GM12878 (cell line): ENCODE measurements around the gene PLA2G10. TPM values are rescaled to one million over a fixed set of nuclear protein-coding genes. Genes with fewer than 3 reads are reported as not detected.

ENCODE experiments used
- ATAC-seq: fragments of 200-7000 bp; cut with Tn5 transposase; 3 replicates; pipeline ENCODE4 v1.9.1; 2020; ENCODE audit warnings: mild to moderate bottlenecking, moderate library complexity
- BruUV-seq: library from RNA; stranded (reverse); fragments of 400-500 nt; replicated peaks from 2 replicates; lab custom pipeline; 2021; lab: Mats Ljungman, UMichigan
- CTCF ChIA-PET: fragments of 300-600 bp; sonication (Branson Sonifier 250); formaldehyde crosslinking; extraction: SDS; loops from one replicate; lab custom pipeline; 2021; ENCODE audit warnings: inconsistent platforms; lab: Yijun Ruan, JAX
- POLR2A ChIA-PET: fragments of 350-600 bp; formaldehyde crosslinking; extraction: SDS; loops from one replicate; lab custom pipeline; 2021; ENCODE audit warnings: inconsistent platforms; lab: Charles Lee
- RAD21 ChIA-PET: fragments of 300-600 bp; sonication (Branson Sonifier 250); formaldehyde crosslinking; loops from one replicate; lab custom pipeline; 2023; ENCODE audit warnings: antibody characterized with exemption; ENCODE audit not compliant: unreplicated experiment; lab: Charles Lee
- SMC1A ChIA-PET: fragments of 300-600 bp; sonication (Branson Sonifier 250); formaldehyde crosslinking; loops from one replicate; lab custom pipeline; 2023; ENCODE audit not compliant: unreplicated experiment, uncharacterized antibody; lab: Charles Lee
- DNase-seq: peaks from one replicate; pipeline ENCODE4 v3.0.0-alpha.2; 2011; ENCODE audit warnings: low read depth, low spot score
- FAIRE-seq: peaks from 3 replicates; lab custom pipeline; 2011; peaks lifted over from hg19 to GRCh38; lab: Jason Lieb, UNC
- H2AFZ ChIP-seq: 2 replicates; pipeline ENCODE4 v1.6.0; 2011; ENCODE audit warnings: low read depth, low read length, control low read depth; ENCODE audit not compliant: control insufficient read depth
- H3K27ac ChIP-seq: 2 replicates; pipeline ENCODE4 v1.5.1; 2011; ENCODE audit warnings: control low read depth; ENCODE audit not compliant: control insufficient read depth, insufficient read depth
- H3K27me3 ChIP-seq, 2 experiments: replicated peaks in 1 of 2; 2 replicates each; pipeline versions ENCODE4 v1.6.0 to v1.6.1; 2011; ENCODE audit warnings: low read length in 1 of 2; ENCODE audit not compliant: control insufficient read depth in 2 of 2, insufficient read depth in 2 of 2
- H3K36me3 ChIP-seq, 2 experiments: 2 replicates each; pipeline ENCODE4 v1.5.1; 2011; ENCODE audit warnings: low read length in 1 of 2; ENCODE audit not compliant: control insufficient read depth in 2 of 2, insufficient read depth in 2 of 2
- H3K4me1 ChIP-seq: 2 replicates; pipeline ENCODE4 v1.6.1; 2011; ENCODE audit warnings: mild to moderate bottlenecking, low read length, moderate library complexity, mixed read lengths; ENCODE audit not compliant: control insufficient read depth, insufficient read depth
- H3K4me2 ChIP-seq: 2 replicates; pipeline ENCODE4 v1.6.0; 2011; ENCODE audit warnings: control low read depth; ENCODE audit not compliant: control insufficient read depth, insufficient read depth
- H3K4me3 ChIP-seq: fragments of 200-600 bp; sonication (generic); 2 replicates; pipeline ENCODE4 v1.5.1; 2016
- H3K79me2 ChIP-seq: 2 replicates; pipeline ENCODE4 v1.6.0; 2011; ENCODE audit warnings: low read length; ENCODE audit not compliant: control insufficient read depth, insufficient read depth
- H3K9ac ChIP-seq: 2 replicates; pipeline ENCODE4 v1.8.0; 2011; ENCODE audit warnings: low read length, control low read depth, mixed read lengths; ENCODE audit not compliant: control insufficient read depth, insufficient read depth
- H3K9me3 ChIP-seq: replicated peaks from 3 replicates; pipeline ENCODE4 v1.5.1; 2011; ENCODE audit warnings: mild to moderate bottlenecking, low read length; ENCODE audit not compliant: control insufficient read depth, insufficient read depth
- H4K20me1 ChIP-seq: 2 replicates; pipeline ENCODE4 v1.6.0; 2011; ENCODE audit not compliant: control insufficient read depth, insufficient read depth
- BCL3 ChIP-seq: IDR thresholded peaks from 2 replicates; pipeline ENCODE4 v1.6.1; 2011; ENCODE audit warnings: borderline replicate concordance, low read depth, mild to moderate bottlenecking, moderate library complexity, low read length; ENCODE audit not compliant: insufficient read depth, poor library complexity, severe bottlenecking
- BRCA1 ChIP-seq: IDR thresholded peaks from 2 replicates; pipeline ENCODE4 v1.6.1; 2011; ENCODE audit warnings: low read depth, low read length, improper control_type of control experiment
- CBX3 ChIP-seq: fragments of 200-600 bp; sonication (generic); IDR thresholded peaks from 2 replicates; pipeline ENCODE4 v1.6.1; 2016; ENCODE audit warnings: low read depth, borderline replicate concordance
- FOXM1 ChIP-seq: IDR thresholded peaks from 2 replicates; pipeline ENCODE4 v1.6.1; 2012; ENCODE audit warnings: low read depth, mild to moderate bottlenecking, inconsistent platforms, low read length, moderate library complexity
- IKZF1 ChIP-seq: fragments of 450-650 bp; conservative IDR thresholded peaks from 2 replicates; pipeline ENCODE4 v1.6.1; 2017; ENCODE audit warnings: antibody characterized with exemption, mild to moderate bottlenecking
- KLF5 ChIP-seq: fragments of 450-650 bp; IDR thresholded peaks from 2 replicates; pipeline ENCODE4 v1.6.1; 2014; ENCODE audit warnings: mild to moderate bottlenecking; ENCODE audit not compliant: partially characterized antibody
- MEF2B ChIP-seq: fragments of 450-650 bp; IDR thresholded peaks from 2 replicates; pipeline ENCODE4 v1.6.1; 2018; ENCODE audit warnings: mild to moderate bottlenecking, moderate library complexity; ENCODE audit not compliant: partially characterized antibody, poor library complexity, severe bottlenecking
- NBN ChIP-seq: fragments of 450-650 bp; IDR thresholded peaks from 2 replicates; pipeline ENCODE4 v1.6.1; 2016
- NR2C2 ChIP-seq: IDR thresholded peaks from 2 replicates; pipeline ENCODE4 v1.6.1; 2011; ENCODE audit warnings: borderline replicate concordance, low read depth; ENCODE audit not compliant: control insufficient read depth, insufficient read length
- SKIL ChIP-seq: fragments of 450-650 bp; IDR thresholded peaks from 2 replicates; pipeline ENCODE4 v1.6.1; 2017; ENCODE audit warnings: mild to moderate bottlenecking, low read depth, inconsistent platforms; ENCODE audit not compliant: poor library complexity, severe bottlenecking
- SREBF2 ChIP-seq: IDR thresholded peaks from 2 replicates; pipeline ENCODE4 v1.6.1; 2012; ENCODE audit warnings: mild to moderate bottlenecking, low read length
- STAT1 ChIP-seq: fragments of 450-650 bp; conservative IDR thresholded peaks from 2 replicates; pipeline ENCODE4 v1.6.1; 2014; ENCODE audit warnings: antibody characterized with exemption, mild to moderate bottlenecking
- TBL1XR1 ChIP-seq: IDR thresholded peaks from 2 replicates; pipeline ENCODE4 v1.6.1; 2012; ENCODE audit warnings: low read depth, low read length, improper control_type of control experiment
- ZNF384 ChIP-seq: IDR thresholded peaks from 2 replicates; pipeline ENCODE4 v1.6.1; 2012; ENCODE audit warnings: low read depth, mild to moderate bottlenecking, low read length, improper control_type of control experiment, borderline replicate concordance
- WGBS: methylation state at CpG from one replicate; pipeline ENCODE4 v1.1.6; 2016; ENCODE audit warnings: low lambda C conversion rate; ENCODE audit not compliant: insufficient replicate concordance, insufficient coverage; ENCODE audit errors: missing lambda C conversion rate; 5-methylcytosine and 5-hydroxymethylcytosine counted together
- in situ Hi-C: fragments of 300-500 bp; cut with MboI; formaldehyde crosslinking; loops from 9 replicates; pipeline ENCODE4 v1.14.3; 2018; ENCODE audit warnings: mixed read lengths
- intact Hi-C: fragments of 100-400 bp; cut with micrococcal nuclease; formaldehyde crosslinking; loops from one replicate; pipeline ENCODE4 v1.14.2; 2022; ENCODE audit not compliant: unreplicated experiment
- polyA plus RNA-seq, 11 experiments: library from polyadenylated mRNA; depleted of rRNA in 4 of 11; unstranded in 6 of 11; stranded (reverse) in 5 of 11; fragments of >200 nt; fragmentation: Nextera tagmentation in 4 of 11; fragmentation: Illumina TruSeq in 1 of 11; extraction: Ambion mirVana in 4 of 11; extraction: Trizol in 1 of 11; gene quantifications; 1 replicate in 1 of 11; 2 replicates in 10 of 11; pipeline versions ENCODE4 v1.2.1 to v1.2.3, GENCODE V29; 2011 to 2016; ENCODE audit warnings: inconsistent platforms in 2 of 11, missing spikeins in 2 of 11, low read depth in 1 of 11
- total RNA-seq, 4 experiments: library from RNA; depleted of rRNA in 3 of 4; stranded (reverse); fragments of >200 nt in 3 of 4; fragmentation: Illumina TruSeq in 1 of 4; extraction: Trizol in 1 of 4; gene quantifications; 2 replicates each; pipeline versions ENCODE4 v1.2.1 to v1.2.3, GENCODE V29; 2013 to 2021
- TF ChIP-seq, protein P1 (sequence below), 3 experiments: IDR thresholded peaks in 2 of 3; conservative IDR thresholded peaks in 1 of 3; 2 replicates each; pipeline ENCODE4 v1.5.1; 2011; ENCODE audit warnings: low read depth in 3 of 3, low read length in 3 of 3, mild to moderate bottlenecking in 3 of 3, control low read depth in 2 of 3, moderate library complexity in 2 of 3, inconsistent platforms in 1 of 3, mixed read lengths in 1 of 3; ENCODE audit not compliant: control insufficient read depth in 2 of 3, insufficient read depth in 1 of 3; ENCODE audit errors: extremely low read depth in 1 of 3

PLA2G10 gene
- total and polyA plus RNA-seq, 10 of the 15 experiments (the other 5 are each of a cell fraction or from before 2014, with no cell fraction given) = not detected

GRCh38 chr16:14634389-14634725 lies 59.8 kb downstream of the PLA2G10 start:
- H3K4me1 ChIP-seq = peaks cover 10% of the 10 kb centered on the region
- RAD21 ChIA-PET = interaction anchor here (1.0 to 1.4 kb wide), 5 partner anchors 23 to 333 kb away, joined by 3 to 10 read pairs (median 4); no protein-coding TSS in a partner anchor
- H4K20me1 ChIP-seq = no peaks in the 10 kb centered on the region
- no peak for FAIRE-seq
- DNase-seq = no peak
- peaks cover 66% of the 10 kb centered on the region for H3K79me2 ChIP-seq
- SMC1A ChIA-PET = interaction anchor here (1.6 to 2.0 kb wide), 2 partner anchors 28 to 39 kb away, joined by 3 to 7 read pairs; no protein-coding TSS in a partner anchor
- peaks cover 0 to 7% of the 10 kb centered on the region in 2 experiments; a peak in 2 of 4 replicates for H3K36me3 ChIP-seq
- H2AFZ ChIP-seq = no peak overlapping the region
- no peak for TF ChIP-seq CBX3
- TF ChIP-seq SREBF2 = no peak
- TF ChIP-seq IKZF1 = no peak
- TF ChIP-seq SKIL = no peak
- no peak for TF ChIP-seq NBN
- no peak for TF ChIP-seq MEF2B
- no peak for TF ChIP-seq BCL3
- no peak for TF ChIP-seq KLF5
- no peak for TF ChIP-seq NR2C2
- no peak for TF ChIP-seq FOXM1
- TF ChIP-seq, protein P1, sequence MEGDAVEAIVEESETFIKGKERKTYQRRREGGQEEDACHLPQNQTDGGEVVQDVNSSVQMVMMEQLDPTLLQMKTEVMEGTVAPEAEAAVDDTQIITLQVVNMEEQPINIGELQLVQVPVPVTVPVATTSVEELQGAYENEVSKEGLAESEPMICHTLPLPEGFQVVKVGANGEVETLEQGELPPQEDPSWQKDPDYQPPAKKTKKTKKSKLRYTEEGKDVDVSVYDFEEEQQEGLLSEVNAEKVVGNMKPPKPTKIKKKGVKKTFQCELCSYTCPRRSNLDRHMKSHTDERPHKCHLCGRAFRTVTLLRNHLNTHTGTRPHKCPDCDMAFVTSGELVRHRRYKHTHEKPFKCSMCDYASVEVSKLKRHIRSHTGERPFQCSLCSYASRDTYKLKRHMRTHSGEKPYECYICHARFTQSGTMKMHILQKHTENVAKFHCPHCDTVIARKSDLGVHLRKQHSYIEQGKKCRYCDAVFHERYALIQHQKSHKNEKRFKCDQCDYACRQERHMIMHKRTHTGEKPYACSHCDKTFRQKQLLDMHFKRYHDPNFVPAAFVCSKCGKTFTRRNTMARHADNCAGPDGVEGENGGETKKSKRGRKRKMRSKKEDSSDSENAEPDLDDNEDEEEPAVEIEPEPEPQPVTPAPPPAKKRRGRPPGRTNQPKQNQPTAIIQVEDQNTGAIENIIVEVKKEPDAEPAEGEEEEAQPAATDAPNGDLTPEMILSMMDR (IDR thresholded peaks at IDR 0.05 in 2 of 3, conservative IDR thresholded peaks at IDR 0.05 in 1 of 3; ENCODE audit: control insufficient read depth in 2 of 3, extremely low read depth in 1 of 3, insufficient read depth in 1 of 3, low read depth in 3 of 3, low read length in 3 of 3) = no peak
- TF ChIP-seq TBL1XR1 = no peak
- no peak for TF ChIP-seq STAT1
- no peak for TF ChIP-seq BRCA1
- TF ChIP-seq ZNF384 = no peak
- no peak overlapping the region for H3K27ac ChIP-seq
- ATAC-seq = no peak
- H3K4me2 ChIP-seq = peak overlapping the region; percentile 58
- BruUV-seq = no TSS peak
- CTCF ChIA-PET = interaction anchor here (1.0 kb wide), 1 partner anchor 8 kb away, joined by 3 read pairs; no protein-coding TSS in a partner anchor
- in situ Hi-C loops (loop anchor here (25.0 kb wide), 2 partner anchors 453 to 1003 kb away; partner anchors contain the start of genes MARF1 and RRN3), intact Hi-C loops (loop anchor here (5.0 kb wide), 2 partner anchors 332 to 677 kb away; no protein-coding TSS in a partner anchor)
- WGBS = 66% methylated on average over 7 of the region's 7 CpGs
- H3K9me3 ChIP-seq = no peaks in the 10 kb centered on the region
- no peak overlapping the region for H3K9ac ChIP-seq
- POLR2A ChIA-PET = interaction anchor here (0.6 to 1.1 kb wide), 2 partner anchors 17 to 26 kb away, joined by 3 read pairs; no protein-coding TSS in a partner anchor
- no peaks in the 10 kb centered on the region for H3K27me3 ChIP-seq
- peak overlapping the region; percentile 96 for H3K4me3 ChIP-seq
